ENCODE data around the gene NR2F2.

The NR2F2 gene

GRCh38 chr15:96338766-96339618, 8.5 kb downstream of the NR2F2 start:
- no peak overlapping the region for H3K9ac ChIP-seq (ENCODE audit: low read length)
- 0 out of 2 replicates have a peak overlapping the region, but pooled peaks have one; percentile 10 for H3K4me3 ChIP-seq (ENCODE audit: low read depth, low read length)
- peaks cover 73% of the 10 kb centered on the region for H3K4me1 ChIP-seq (ENCODE audit: control insufficient read depth, insufficient read depth, low read length)

DNA sequence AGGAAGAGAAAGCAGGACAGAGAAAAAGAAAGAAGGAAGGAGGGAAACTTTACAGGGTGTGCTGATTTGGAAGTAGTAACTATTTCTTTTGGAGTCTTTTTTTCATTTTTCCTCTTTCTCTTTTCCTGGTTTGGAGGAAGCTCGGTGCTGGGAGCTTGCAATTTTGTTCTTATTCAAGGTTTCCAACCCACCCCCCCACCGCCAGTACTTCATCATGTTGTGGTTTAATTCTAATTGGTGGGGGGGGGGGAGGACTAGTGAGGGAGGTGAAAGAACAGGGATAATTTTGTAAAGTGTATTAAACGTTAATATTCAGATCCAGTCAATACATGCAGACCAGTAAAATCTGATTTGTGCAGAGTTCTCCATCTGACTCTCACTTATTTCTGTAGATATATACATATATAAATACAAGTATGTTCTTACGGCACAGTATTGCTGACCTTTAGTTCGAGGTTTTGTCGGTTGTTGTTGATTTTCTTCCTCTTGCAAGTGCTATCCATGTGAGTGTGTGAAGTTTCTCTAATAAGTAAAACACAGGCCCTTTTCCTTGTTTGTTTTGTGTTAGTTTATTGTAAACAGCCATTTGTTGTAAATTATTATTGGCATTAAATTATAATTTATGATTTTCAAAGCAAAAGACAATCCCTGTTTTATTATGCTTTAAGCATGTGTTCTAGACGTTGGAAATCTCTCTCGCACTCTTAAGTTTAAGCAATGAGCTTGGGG, 9.3 kb downstream of the NR2F2 start:
- no peak overlapping the region for H3K27ac ChIP-seq (ENCODE audit: low read depth, low read length)
- H3K4me3 ChIP-seq (ENCODE audit: low read depth, low read length): peak overlapping the region; percentile 71
- peaks cover 97% of the 10 kb centered on the region for H3K27me3 ChIP-seq (ENCODE audit: control insufficient read depth, insufficient read depth, low read length)
- H3K9me3 ChIP-seq (ENCODE audit: control insufficient read depth, insufficient read depth, low read depth, low read length): no peaks in the 10 kb centered on the region
- H3K9ac ChIP-seq (ENCODE audit: low read length): no peak overlapping the region
- no peaks in the 10 kb centered on the region for H3K36me3 ChIP-seq (ENCODE audit: control insufficient read depth, insufficient read depth, low read length)
- H3K4me1 ChIP-seq (ENCODE audit: control insufficient read depth, insufficient read depth, low read length): peaks cover 73% of the 10 kb centered on the region

More at GRCh38 chr15:96338766-96339618, 8.5 kb downstream of the NR2F2 start:
- Histone ChIP-seq H3K27me3 (ENCODE audit: control insufficient read depth, insufficient read depth, low read length) (peaks cover 97% of the 10 kb centered on the region), H3K9me3 (ENCODE audit: control insufficient read depth, insufficient read depth, low read depth, low read length) (no peaks in the 10 kb centered on the region), H3K27ac (ENCODE audit: low read depth, low read length) (no peak overlapping the region), H3K36me3 (ENCODE audit: control insufficient read depth, insufficient read depth, low read length) (no peaks in the 10 kb centered on the region)

DNA sequence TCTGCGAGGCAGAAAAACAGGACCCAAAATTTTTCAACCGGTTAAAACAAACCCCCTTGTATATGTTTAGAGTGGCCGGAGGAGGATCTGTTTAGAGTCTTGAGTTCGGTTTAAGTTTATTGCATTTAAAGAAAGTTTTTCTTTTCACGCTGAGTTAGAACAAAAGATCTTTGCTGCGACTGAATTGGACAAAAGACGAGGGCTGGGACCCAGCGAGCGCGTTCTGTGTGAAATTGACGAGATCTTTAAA, 9.8 kb downstream of the NR2F2 start:
- Histone ChIP-seq H3K4me3 (ENCODE audit: low read depth, low read length) (peak overlapping the region; percentile 71), H3K4me1 (ENCODE audit: control insufficient read depth, insufficient read depth, low read length) (peaks cover 73% of the 10 kb centered on the region), H3K27ac (ENCODE audit: low read depth, low read length) (no peak overlapping the region), H3K9ac (ENCODE audit: low read length) (no peak overlapping the region), H3K27me3 (ENCODE audit: control insufficient read depth, insufficient read depth, low read length) (peaks cover 97% of the 10 kb centered on the region), H3K9me3 (ENCODE audit: control insufficient read depth, insufficient read depth, low read depth, low read length) (no peaks in the 10 kb centered on the region), H3K36me3 (ENCODE audit: control insufficient read depth, insufficient read depth, low read length) (no peaks in the 10 kb centered on the region)

- H3K9ac ChIP-seq (ENCODE audit: low read length): peak overlapping the region; percentile 59
- peaks cover 69% of the 10 kb centered on the region for H3K4me1 ChIP-seq (ENCODE audit: control insufficient read depth, insufficient read depth, low read length)
- H3K4me3 ChIP-seq (ENCODE audit: low read depth, low read length): peak overlapping the region; percentile 71
- peaks cover 97% of the 10 kb centered on the region for H3K27me3 ChIP-seq (ENCODE audit: control insufficient read depth, insufficient read depth, low read length)
- H3K9me3 ChIP-seq (ENCODE audit: control insufficient read depth, insufficient read depth, low read depth, low read length): no peaks in the 10 kb centered on the region
- H3K27ac ChIP-seq (ENCODE audit: low read depth, low read length): no peak overlapping the region
- H3K36me3 ChIP-seq (ENCODE audit: control insufficient read depth, insufficient read depth, low read length): no peaks in the 10 kb centered on the region
Observed at GRCh38 chr15:96340598-96341512, 10.4 kb downstream of the NR2F2 start.

- H3K4me1 ChIP-seq (ENCODE audit: control insufficient read depth, insufficient read depth, low read length): peaks cover 63% of the 10 kb centered on the region
- no peak overlapping the region for H3K9ac ChIP-seq (ENCODE audit: low read length)
- peaks cover 97% of the 10 kb centered on the region for H3K27me3 ChIP-seq (ENCODE audit: control insufficient read depth, insufficient read depth, low read length)
- no peaks in the 10 kb centered on the region for H3K9me3 ChIP-seq (ENCODE audit: control insufficient read depth, insufficient read depth, low read depth, low read length)
- H3K4me3 ChIP-seq (ENCODE audit: low read depth, low read length): peak overlapping the region; percentile 71
- no peak overlapping the region for H3K27ac ChIP-seq (ENCODE audit: low read depth, low read length)
- H3K36me3 ChIP-seq (ENCODE audit: control insufficient read depth, insufficient read depth, low read length): no peaks in the 10 kb centered on the region
Observed at GRCh38 chr15:96341513-96342405, 11.3 kb downstream of the NR2F2 start.

DNA sequence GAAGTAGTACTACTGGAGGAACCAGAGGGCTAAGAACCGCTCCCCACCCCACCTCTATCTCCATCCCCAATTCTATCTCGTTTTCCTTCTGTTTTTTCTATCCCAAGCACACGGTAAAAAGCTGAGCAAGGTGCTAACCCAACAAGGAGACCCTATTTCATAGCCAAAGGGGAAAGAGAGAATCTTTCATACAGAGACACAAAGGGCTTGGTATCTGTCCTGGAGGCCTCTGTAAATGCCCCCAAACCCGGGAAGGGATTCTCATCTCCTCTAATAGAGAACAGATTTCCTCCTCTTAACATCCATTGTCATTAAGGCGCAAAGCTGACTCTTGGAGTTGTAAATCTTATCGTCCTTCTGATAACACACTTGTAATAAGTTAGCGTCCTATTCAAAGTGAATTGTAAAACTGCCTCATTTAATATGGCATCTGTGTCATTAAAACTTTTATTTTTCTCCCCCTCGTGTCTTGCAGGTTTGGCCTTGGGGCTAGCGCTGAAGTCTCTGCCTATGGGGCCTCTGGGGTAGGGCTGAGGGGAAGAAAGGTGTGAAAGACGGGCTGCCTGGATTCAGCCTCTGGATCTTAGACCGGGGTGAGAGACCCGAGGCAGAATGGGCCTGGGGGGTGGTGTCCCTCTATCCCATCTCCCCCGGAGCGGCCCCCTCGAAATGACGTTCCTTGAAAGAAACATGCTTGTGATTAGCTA, 12.1 kb downstream of the NR2F2 start:
- Histone ChIP-seq H3K9me3 (ENCODE audit: control insufficient read depth, insufficient read depth, low read depth, low read length) (no peaks in the 10 kb centered on the region), H3K9ac (ENCODE audit: low read length) (no peak overlapping the region), H3K4me3 (ENCODE audit: low read depth, low read length) (peak overlapping the region; percentile 71), H3K4me1 (ENCODE audit: control insufficient read depth, insufficient read depth, low read length) (peaks cover 64% of the 10 kb centered on the region), H3K36me3 (ENCODE audit: control insufficient read depth, insufficient read depth, low read length) (no peaks in the 10 kb centered on the region), H3K27ac (ENCODE audit: low read depth, low read length) (no peak overlapping the region), H3K27me3 (ENCODE audit: control insufficient read depth, insufficient read depth, low read length) (peaks cover 97% of the 10 kb centered on the region)

- Histone ChIP-seq H3K9me3 (ENCODE audit: control insufficient read depth, insufficient read depth, low read depth, low read length) (no peaks in the 10 kb centered on the region), H3K4me1 (ENCODE audit: control insufficient read depth, insufficient read depth, low read length) (peaks cover 60% of the 10 kb centered on the region), H3K4me3 (ENCODE audit: low read depth, low read length) (peak overlapping the region; percentile 37), H3K9ac (ENCODE audit: low read length) (no peak overlapping the region), H3K27me3 (ENCODE audit: control insufficient read depth, insufficient read depth, low read length) (peaks cover 97% of the 10 kb centered on the region), H3K36me3 (ENCODE audit: control insufficient read depth, insufficient read depth, low read length) (no peaks in the 10 kb centered on the region), H3K27ac (ENCODE audit: low read depth, low read length) (no peak overlapping the region)
Observed at GRCh38 chr15:96343113-96344059, 12.9 kb downstream of the NR2F2 start.

- no peak overlapping the region for H3K9ac ChIP-seq (ENCODE audit: low read length)
- H3K4me1 ChIP-seq (ENCODE audit: control insufficient read depth, insufficient read depth, low read length): peaks cover 62% of the 10 kb centered on the region
Observed at GRCh38 chr15:96344060-96344705, 13.7 kb downstream of the NR2F2 start.

More at GRCh38 chr15:96344060-96344705, 13.7 kb downstream of the NR2F2 start:
- H3K9me3 ChIP-seq (ENCODE audit: control insufficient read depth, insufficient read depth, low read depth, low read length): no peaks in the 10 kb centered on the region
- H3K4me3 ChIP-seq (ENCODE audit: low read depth, low read length): peak overlapping the region; percentile 37
- H3K36me3 ChIP-seq (ENCODE audit: control insufficient read depth, insufficient read depth, low read length): no peaks in the 10 kb centered on the region
- peaks cover 97% of the 10 kb centered on the region for H3K27me3 ChIP-seq (ENCODE audit: control insufficient read depth, insufficient read depth, low read length)
- no peak overlapping the region for H3K27ac ChIP-seq (ENCODE audit: low read depth, low read length)
